ACHN (cell line): ENCODE results near the gene DIP2C.
"Not testable (repeated sequence)": the region's sequence is repeated elsewhere in the genome, so short reads cannot be mapped to it uniquely, and the experiment has no call there.

Source experiments
- DNase-seq: peaks from one replicate; pipeline ENCODE4 v3.0.0-alpha.2; 2015
- in situ Hi-C: cut with HindIII; loops from 2 replicates; pipeline ENCODE4 v1.10.0; 2017; ENCODE audit warnings: low sequenced_read_pairs, low pct_ligation_motif_present, low pct_unique_long_range_greater_than_20kb

DIP2C gene

DNA sequence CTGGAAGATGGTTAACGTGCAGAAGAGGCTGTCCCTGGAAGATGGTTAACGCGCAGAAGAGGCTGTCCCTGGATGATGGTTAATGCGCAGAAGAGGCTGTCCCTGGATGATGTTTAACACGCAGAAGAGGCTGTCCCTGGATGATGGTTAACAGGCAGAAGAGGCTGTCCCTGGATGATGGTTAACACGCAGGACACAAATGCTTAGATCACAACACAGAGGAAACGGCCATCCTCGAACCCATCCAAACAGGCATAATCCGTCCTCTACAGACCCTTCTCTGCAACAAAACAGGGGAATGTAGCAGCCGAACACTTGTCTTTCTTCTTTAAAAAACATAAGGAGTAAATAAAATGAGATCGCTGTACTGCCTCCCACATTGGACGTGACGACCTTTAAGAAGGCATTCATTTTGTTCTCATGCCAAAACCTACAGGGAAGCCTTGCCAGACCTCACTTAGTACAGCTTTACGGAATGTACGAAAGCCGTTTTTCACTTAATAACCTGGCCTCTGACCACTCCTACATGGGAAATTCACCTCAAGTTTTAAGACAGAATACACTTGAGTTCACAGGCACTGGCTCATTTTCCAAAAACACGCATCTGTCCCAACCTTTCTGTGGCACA, 309.0 kb downstream of the DIP2C start:
- in situ Hi-C loops = no loop called here
- no peak for DNase-seq

DNA sequence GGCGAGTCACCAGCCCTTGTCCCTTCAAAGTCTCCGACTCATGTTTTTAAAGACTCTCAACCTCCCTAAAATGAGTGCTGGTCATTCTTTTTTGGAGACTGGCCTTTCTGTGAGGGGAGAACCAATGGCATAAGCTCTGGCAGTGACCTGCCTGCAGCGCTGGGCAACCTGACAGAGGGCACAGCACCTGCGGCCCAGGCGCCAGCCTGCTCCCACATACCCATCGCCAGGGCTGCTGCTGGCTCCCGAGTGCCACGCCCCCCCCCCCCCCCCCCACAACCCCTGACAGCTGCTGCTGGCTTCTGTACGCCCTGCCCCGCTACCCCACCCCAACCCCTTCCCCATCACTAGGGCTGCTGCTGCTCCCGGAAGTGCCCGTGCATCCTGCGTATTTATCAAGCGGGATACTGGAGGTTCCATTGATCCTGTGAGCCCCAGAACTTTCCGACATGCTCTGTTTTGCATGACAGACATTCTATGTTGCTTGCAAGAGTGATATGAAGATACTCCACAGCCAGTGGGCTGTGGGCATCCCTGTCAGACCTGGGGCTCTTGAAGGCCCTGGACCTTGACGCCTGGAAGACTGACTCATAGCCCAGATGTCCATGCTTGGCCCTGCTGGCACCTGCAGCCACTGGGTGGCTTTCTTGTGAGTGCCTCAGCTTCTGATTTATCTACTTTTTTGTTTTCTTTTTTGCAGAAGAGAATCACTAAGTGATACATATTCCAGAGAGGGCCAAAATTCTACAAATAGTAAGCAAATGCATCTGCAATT, 310.4 kb downstream of the DIP2C start:
- DNase-seq = peak; percentile 73
- in situ Hi-C loops = no loop called here

DNA sequence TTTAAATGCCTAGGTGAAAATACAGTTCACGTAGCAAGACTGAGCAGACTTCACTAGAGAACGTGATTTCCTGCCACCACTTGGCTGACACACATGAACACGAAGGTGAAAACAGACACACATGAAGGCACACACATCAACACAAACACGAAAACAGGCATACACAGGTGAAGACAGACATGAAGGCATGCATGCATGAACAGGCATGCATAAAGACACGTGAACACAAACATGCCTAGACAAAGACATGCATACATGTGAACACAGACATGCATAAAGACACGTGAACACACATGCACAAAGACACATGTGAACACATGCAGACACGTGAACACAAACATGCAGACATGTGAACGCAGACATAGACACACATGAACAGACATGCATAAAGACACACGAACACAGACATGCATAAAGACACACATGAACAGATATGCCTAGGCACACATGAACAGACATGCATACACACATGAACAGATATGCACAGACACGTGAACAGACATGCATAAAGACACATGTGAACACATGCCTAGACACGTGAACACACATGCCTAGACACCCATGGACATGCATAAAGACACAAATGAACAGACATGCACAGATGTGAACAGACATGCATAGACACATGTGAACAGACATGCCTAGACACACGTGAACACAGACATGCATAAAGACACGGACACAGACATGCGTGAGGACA, 311.1 kb downstream of the DIP2C start:
- DNase-seq = no peak
- in situ Hi-C loops = no loop called here

DNA sequence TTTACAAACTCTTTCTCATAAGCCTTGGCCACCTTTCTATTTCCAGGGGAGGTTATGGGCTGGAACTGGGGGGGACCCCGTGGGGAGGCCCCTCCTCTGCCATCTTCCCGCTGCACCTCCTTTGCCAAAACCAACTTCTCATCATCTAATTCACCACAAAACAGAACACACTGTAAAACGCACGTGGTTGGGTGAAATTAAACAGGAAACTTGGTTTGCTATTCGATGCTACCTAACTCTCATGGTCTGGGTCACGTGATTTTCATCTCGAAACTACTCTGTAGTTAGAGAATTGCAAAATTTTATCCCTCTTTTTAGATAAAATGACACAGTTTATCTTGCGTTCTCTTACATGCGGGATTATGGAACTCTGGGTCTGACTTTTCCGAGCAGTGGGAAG, 312.2 kb downstream of the DIP2C start:
- in situ Hi-C loops = no loop called here
- no peak for DNase-seq

DNA sequence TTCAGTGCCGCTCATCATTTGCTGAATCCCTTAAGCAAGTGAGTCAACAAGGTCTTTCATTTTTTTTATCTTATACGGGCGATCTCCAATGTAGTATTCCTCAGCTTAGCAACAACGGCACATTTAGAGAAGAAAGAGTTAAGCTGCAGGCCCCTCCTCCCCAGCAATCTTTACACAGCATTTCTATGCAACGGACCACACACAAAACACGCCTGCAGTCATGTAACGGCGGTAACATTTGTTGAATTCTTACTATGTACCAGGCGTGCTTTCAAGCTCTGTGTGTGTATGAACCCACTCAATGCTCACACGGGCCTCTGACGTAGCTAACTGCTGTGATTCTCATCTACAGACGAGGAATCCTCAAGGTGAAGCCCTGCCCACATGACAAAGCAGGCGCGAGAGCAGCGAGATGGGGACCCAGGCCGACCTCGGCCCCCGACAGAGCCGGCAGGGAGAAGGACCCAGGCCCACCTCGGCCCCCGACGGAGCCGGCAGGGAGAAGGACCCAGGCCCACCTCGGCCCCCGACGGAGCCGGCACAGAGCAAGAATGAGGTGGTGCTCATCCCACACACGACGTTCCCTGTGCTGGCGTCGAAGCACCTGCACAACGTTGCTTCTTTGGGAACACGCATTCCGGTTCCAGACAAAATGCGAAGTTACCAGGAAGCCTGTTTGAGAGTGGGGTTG, 313.5 kb downstream of the DIP2C start:
- DNase-seq = no peak
- in situ Hi-C loops = no loop called here

DNA sequence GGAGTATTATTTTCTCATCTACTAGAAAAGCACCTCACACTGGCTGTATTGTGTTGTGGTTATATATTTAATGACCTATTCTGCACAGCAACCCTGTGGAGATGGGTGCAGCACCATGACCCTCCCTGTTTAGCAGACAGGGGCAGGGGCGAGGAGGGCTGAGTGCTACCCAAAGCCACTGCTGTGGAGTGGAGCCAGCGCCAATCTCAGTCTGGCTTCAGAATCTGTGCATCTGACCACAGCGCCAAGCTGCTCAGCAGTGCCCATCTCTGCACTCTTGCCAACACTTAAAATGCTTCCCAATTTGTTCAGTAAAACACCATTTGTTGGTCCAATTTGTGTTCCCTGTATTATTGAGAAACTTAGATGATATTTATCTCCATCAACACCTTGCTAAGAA, 315.1 kb downstream of the DIP2C start:
- DNase-seq = no peak
- in situ Hi-C loops = no loop called here

DNA sequence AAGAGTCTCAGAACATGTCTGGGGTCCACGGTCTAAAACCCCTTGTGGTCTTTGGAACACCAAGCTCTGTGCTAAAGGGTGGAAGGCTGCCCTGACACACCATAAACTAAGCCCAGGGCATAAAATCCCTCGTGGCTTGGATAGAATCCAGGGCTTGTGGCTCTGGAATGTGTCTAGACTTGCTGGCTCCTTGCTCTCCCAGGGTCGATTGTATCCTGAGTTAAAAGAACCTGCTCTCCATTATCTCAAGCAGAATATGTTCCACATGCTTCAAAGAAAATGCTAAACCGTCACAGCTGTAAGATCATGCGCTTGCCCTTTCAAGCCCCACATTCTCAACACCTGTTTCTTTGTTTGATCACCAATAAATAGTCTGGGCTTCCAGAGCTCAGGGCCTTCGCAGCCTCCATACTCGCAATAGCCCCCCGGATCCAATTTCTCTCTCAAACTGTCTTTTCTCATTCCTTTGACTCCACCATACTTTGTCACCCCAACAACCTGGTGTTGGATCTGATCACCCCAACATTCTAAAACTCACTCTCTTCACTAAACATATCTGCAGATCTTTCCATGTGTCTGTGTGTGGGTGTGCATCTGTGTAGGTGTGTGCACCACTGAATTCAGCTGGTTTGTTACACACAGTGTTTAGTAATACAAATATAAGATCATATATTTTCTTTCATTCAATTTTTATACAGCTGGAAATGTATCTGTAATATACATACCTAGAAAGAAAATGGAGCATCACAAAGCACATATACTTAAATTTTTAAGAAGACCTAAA, 315.8 kb downstream of the DIP2C start:
- in situ Hi-C loops = no loop called here
- peak; percentile 29 for DNase-seq

DNA sequence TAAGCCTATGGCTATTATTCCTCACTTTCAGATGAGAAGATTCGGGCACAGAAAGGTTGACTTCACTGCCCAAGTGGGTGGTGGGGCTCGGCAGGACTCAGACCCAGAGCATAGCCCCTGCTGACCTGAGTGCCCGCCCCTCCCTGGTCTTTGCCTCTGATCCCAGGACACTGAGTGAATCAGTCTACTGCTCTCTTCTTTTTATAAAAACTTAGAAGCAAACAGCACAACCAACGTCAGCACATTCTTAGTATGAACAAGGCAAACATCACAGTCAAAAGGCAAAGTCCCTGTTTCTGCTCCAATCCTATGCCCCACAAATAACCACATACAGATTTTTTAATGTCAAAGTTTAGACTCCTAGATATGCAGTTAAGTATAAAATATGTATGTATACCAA, 316.5 kb downstream of the DIP2C start:
- in situ Hi-C loops = no loop called here
- no peak for DNase-seq

DNA sequence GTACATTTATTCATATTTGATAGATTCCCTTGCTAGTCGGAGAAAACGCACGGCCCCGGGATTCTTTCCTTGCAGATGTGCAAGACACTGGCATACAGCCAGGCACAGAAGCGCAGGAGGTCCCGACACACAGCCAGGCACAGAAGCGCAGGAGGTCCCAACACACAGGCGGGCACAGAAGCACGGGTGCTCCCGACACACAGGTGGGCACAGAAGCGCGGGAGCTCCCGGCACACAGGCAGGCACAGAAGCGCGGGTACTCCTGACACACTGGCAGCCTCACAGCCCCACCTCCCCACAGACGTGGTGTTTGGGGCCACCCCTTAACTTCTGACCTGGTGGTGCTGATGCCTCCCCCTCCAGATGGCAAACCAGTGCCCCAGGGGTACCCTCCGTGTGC, 316.9 kb downstream of the DIP2C start:
- DNase-seq = no peak
- in situ Hi-C loops = no loop called here

DNA sequence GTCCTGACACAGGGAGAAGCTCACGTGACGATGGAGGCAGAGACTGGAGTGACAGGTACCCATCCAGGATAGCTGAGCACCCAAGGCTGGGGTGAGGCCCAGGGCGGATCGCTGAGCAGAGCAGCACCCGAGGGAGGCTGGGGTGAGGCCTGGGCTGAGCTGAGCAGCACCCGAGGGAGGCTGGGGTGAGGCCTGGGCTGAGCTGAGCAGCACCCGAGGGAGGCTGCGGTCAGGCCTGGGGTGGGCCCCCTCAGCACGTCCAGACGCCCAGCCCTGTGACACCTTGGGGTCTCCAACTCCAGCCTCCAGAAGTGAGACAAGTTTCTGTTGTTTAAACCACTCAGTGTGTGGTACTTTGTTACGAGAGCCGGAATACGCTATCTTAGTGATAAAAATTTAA, 318.0 kb downstream of the DIP2C start:
- no peak for DNase-seq
- in situ Hi-C loops = no loop called here

DNA sequence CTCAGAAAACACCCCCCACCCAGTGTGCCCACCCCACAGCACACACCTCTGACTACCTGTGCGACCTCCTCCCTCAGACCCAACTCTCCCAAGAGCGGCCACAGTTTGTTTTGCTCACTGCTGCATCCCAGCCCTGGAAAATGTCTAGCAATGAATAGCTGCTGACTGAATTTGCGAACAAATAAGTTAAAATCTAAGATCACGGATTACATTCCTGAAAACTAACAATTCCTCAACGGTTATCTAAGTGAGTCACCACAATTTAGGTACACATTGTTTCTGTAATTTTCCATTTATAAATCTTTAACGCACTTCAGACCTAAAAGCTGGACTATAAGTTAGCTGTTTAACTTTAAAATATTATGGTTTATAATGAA, 319.0 kb downstream of the DIP2C start:
- in situ Hi-C loops = no loop called here
- no peak for DNase-seq

DNA sequence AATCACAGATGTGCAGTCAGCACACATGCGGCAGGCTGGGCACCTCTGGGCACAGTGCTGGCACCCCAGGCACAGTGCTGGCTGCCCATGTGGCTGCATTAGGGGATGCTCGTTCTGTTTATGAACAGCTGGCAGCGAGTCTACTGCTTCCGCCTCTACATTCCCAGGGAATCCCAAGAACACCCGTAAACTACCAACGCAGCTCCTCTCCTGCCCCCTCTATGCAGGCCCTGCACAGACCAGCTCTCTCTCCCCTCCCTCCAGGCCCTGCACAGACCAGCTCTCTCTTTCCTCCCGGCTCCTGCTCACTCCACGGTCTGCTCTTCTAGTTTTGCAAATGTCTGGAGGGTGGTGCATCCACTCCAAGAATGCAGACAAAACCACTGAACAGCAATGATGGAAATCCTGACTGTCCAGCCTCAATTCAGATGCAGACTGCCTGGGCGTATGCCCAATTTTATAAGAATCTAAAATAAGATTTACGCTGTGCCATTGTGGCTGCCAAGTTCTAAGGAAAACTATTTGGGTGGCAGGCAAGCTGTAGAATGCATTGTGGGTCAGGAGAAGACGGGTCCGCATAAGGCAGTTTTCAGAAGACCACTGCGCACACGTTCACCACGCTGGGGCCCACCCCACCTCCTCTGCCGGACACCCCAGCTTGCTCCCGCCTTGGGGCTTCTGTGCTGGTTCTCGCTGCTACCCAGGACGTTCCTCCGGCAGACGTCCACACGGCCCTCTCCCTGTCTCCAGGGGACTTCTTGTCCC, 319.6 kb downstream of the DIP2C start:
- no peak for DNase-seq
- in situ Hi-C loops = no loop called here

DNA sequence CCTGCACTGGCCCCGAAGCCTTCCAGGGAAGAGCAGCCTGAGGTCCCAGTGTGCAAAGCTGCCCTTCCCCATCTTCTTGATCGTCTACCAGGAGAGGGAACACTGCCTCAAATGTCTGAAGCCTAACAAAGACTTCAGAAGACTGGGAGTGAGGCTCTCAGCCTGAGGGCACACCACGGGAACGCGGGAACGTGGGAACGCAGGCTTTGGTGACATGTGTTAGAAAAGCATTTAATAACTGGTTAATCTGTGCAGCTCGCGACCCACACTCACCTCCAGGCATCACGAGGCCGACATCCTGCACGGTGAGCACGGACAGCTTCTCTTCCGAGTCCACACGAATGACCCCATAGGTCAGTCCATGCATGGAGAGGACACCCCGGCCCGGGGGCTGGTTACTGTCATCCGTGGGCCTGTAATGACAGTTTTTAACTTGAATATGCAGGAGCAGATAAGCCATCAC, 320.2 kb downstream of the DIP2C start:
- in situ Hi-C loops = no loop called here
- DNase-seq = no peak

DNA sequence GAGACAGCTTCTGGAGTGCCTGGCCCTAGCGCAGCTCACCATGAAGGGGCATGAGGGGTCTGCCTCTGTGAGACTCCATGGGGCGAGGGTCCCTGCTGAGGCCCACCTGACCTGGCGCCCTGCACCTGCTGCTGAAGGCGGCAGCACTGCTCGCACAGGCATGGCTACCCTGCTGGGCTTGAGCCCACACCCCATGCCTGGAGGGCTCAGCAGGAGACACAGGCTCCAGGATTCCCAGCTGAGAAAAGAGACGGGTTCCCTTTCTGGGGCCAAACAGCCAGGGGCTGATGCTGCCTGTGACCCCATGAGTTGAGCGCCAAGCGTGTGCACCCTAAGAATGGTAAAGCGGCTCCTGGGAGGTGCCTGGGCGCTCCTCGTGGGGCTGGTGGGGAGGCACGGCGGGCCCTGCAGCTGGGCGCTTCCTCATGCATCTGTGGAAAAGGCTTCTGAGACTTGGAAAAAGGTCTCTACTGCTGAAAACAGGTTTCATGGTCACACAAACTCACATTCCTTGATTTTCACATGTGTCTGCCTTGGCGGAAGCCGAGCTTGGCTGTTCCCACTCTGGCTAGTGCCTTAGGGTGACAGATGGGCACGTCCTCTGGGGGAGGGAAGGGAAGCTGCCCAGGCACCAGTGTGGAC, 320.8 kb downstream of the DIP2C start:
- in situ Hi-C loops = no loop called here
- DNase-seq = no peak

DNA sequence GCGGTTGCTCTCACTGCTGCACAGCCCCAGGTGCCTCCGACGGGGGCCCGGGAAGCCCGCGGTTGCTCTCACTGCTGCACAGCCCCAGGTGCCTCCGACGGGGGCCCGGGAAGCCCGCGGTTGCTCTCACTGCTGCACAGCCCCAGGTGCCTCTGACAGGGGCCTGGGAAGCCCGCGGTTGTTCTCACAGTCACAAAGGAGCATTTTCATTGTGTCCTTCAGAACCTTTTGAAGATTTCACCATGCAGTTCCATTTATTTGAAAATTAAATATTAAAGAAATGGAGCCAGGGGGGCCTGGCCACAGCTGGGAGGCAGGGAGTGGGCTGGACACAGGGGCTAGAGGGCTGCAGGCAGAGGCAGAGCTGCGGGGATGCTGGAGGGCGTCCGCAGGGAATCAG, 321.4 kb downstream of the DIP2C start:
- DNase-seq, in situ Hi-C loops: not testable (repeated sequence)

DNA sequence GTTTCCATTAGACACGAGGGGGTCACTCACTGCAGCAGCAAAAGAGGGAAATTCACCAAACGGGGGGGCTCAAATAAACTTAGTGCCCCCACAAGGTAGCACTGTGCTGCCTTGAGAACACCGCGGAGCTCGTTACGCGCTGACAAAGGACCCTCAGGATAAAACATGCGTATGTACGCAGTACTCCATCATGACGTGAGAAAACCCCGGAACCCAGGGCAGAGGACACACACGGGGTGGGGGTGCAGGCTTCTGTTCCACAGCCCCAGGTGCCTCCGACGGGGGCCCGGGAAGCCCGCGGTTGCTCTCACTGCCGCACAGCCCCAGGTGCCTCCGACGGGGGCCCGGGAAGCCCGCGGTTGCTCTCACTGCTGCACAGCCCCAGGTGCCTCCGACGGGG, 321.8 kb downstream of the DIP2C start:
- DNase-seq = no peak
- in situ Hi-C loops = no loop called here

DNA sequence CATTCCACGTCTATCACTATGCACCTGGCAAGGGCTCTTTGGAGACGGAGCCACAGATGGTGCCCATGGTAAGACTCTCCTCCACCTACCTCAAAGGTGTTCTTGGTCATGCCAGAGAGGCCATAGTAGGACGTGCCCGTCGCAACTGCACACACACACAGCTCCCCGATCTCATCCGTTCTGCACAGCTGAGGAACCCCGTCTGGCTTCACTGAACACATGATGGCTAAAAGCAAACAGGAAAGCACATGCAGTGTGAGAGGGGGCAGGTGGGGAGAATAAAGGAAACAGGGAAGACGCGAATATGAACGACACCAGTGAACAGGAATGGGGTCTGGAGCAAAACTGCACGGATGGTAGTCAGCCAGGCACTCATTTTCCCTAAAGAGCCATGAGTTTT, 323.3 kb downstream of the DIP2C start:
- in situ Hi-C loops = no loop called here
- no peak for DNase-seq
